H1 (cell line): ENCODE data around the gene RHOBTB1. TPM values are rescaled to one million over a fixed set of nuclear protein-coding genes. Genes with fewer than 3 reads are reported as not detected.

Source experiments
- CTCF ChIA-PET: fragments of 300-600 bp; sonication (Branson Sonifier 250); formaldehyde crosslinking; loops from one replicate; lab custom pipeline; 2021; ENCODE audit not compliant: partially characterized antibody; lab: Charles Lee
- POLR2A ChIA-PET: fragments of 300-600 bp; sonication (Branson Sonifier 250); formaldehyde crosslinking; loops from one replicate; lab custom pipeline; 2021; ENCODE audit warnings: inconsistent platforms; ENCODE audit not compliant: partially characterized antibody; lab: Charles Lee
- DNase-seq, 2 experiments: peaks; one replicate each; pipeline versions ENCODE4 v3.0.0 to v3.0.0-alpha.2; 2010 to 2022; ENCODE audit warnings: low spot score in 2 of 2, low read depth in 1 of 2, mixed read lengths in 1 of 2
- FAIRE-seq: peaks from 2 replicates; lab custom pipeline; 2011; peaks lifted over from hg19 to GRCh38; lab: Jason Lieb, UNC
- H2AFZ ChIP-seq: 2 replicates; pipeline ENCODE4 v1.8.1; 2012; ENCODE audit warnings: low read length, inconsistent platforms
- H2AK5ac ChIP-seq: 2 replicates; pipeline ENCODE4 v1.6.1; 2013; ENCODE audit warnings: low read depth, low read length
- H2BK120ac ChIP-seq: replicated peaks from 2 replicates; pipeline ENCODE3; 2013; ENCODE audit warnings: low read depth, low read length, inconsistent platforms
- H2BK12ac ChIP-seq: 2 replicates; pipeline ENCODE4 v1.6.1; 2013; ENCODE audit warnings: low read depth, low read length
- H2BK15ac ChIP-seq: 2 replicates; pipeline ENCODE4 v1.6.1; 2013; ENCODE audit warnings: low read length
- H2BK20ac ChIP-seq: 2 replicates; pipeline ENCODE4 v1.6.1; 2013; ENCODE audit warnings: low read length
- H2BK5ac ChIP-seq: 2 replicates; pipeline ENCODE4 v1.6.1; 2013; ENCODE audit warnings: low read depth, low read length
- H3K14ac ChIP-seq: 2 replicates; pipeline ENCODE4 v1.6.1; 2013; ENCODE audit warnings: inconsistent platforms; ENCODE audit not compliant: insufficient read length
- H3K18ac ChIP-seq: 2 replicates; pipeline ENCODE4 v1.6.1; 2013; ENCODE audit warnings: low read length; ENCODE audit errors: extremely low read depth
- H3K23ac ChIP-seq: 2 replicates; pipeline ENCODE4 v1.6.1; 2013; ENCODE audit warnings: inconsistent platforms; ENCODE audit not compliant: insufficient read length
- H3K23me2 ChIP-seq: 2 replicates; pipeline ENCODE4 v1.6.1; 2013; ENCODE audit warnings: low read depth, low read length
- H3K27ac ChIP-seq: 2 replicates; pipeline ENCODE4 v1.6.1; 2011; ENCODE audit warnings: low read depth, low read length, inconsistent platforms
- H3K27me3 ChIP-seq, 4 experiments: replicated peaks in 1 of 4; 1 replicate in 1 of 4; 2 replicates in 3 of 4; pipeline versions ENCODE4 v1.6.1 to v1.8.1; 2011 to 2013; ENCODE audit warnings: low read length in 3 of 4, mild to moderate bottlenecking in 3 of 4, inconsistent platforms in 2 of 4, mixed read lengths in 2 of 4, moderate library complexity in 1 of 4; ENCODE audit not compliant: control insufficient read depth in 3 of 4, insufficient read depth in 3 of 4; ENCODE audit errors: extremely low read depth in 1 of 4
- H3K36me3 ChIP-seq, 4 experiments: 2 replicates each; pipeline versions ENCODE4 v1.6.1 to v1.8.1; 2011 to 2013; ENCODE audit warnings: mild to moderate bottlenecking in 4 of 4, low read length in 3 of 4, moderate library complexity in 2 of 4, control low read depth in 1 of 4, inconsistent platforms in 1 of 4; ENCODE audit not compliant: insufficient read depth in 4 of 4, control insufficient read depth in 2 of 4
- H3K4ac ChIP-seq: replicated peaks from 2 replicates; pipeline ENCODE3; 2013; ENCODE audit warnings: low read length, low read depth, mixed read lengths, inconsistent platforms; ENCODE audit not compliant: insufficient read length
- H3K4me1 ChIP-seq, 4 experiments: replicated peaks in 1 of 4; 1 replicate in 1 of 4; 2 replicates in 3 of 4; pipeline versions ENCODE4 v1.6.1 to v1.8.1; 2011 to 2013; ENCODE audit warnings: low read length in 3 of 4, inconsistent platforms in 2 of 4, mixed read lengths in 1 of 4; ENCODE audit not compliant: insufficient read depth in 4 of 4, control insufficient read depth in 3 of 4
- H3K4me2 ChIP-seq, 2 experiments: 2 replicates each; pipeline versions ENCODE4 v1.6.1 to v1.8.1; 2011 to 2013; ENCODE audit warnings: low read depth in 2 of 2, low read length in 2 of 2, control low read depth in 1 of 2, inconsistent platforms in 1 of 2, mild to moderate bottlenecking in 1 of 2; ENCODE audit not compliant: insufficient read depth in 1 of 2
- H3K4me3 ChIP-seq, 4 experiments: fragments of 200-600, 300-600 bp in 1 of 4; sonication (generic), shearing (Covaris generic), sonication (Bioruptor Twin) in 1 of 4; 2 replicates each; pipeline versions ENCODE4 v1.5.1 to v1.8.1; 2011 to 2016; ENCODE audit warnings: low read length in 4 of 4, low read depth in 3 of 4, control low read depth in 2 of 4, inconsistent platforms in 2 of 4, mild to moderate bottlenecking in 2 of 4, mixed read lengths in 1 of 4, moderate library complexity in 1 of 4; ENCODE audit not compliant: insufficient read depth in 2 of 4; ENCODE audit errors: extremely low read depth in 1 of 4
- H3K56ac ChIP-seq: replicated peaks from 2 replicates; pipeline ENCODE3; 2013; ENCODE audit warnings: low read depth, mild to moderate bottlenecking, mixed read lengths, low read length, inconsistent platforms; ENCODE audit not compliant: insufficient read length
- H3K79me1 ChIP-seq: 2 replicates; pipeline ENCODE4 v1.6.1; 2013; ENCODE audit warnings: low read depth, low read length, control low read depth
- H3K79me2 ChIP-seq, 2 experiments: 2 replicates each; pipeline versions ENCODE4 v1.6.1 to v1.8.1; 2012 to 2013; ENCODE audit warnings: low read length in 2 of 2, mild to moderate bottlenecking in 2 of 2, inconsistent platforms in 1 of 2; ENCODE audit not compliant: insufficient read depth in 2 of 2, control insufficient read depth in 1 of 2
- H3K9ac ChIP-seq, 4 experiments: replicated peaks in 1 of 4; 1 replicate in 1 of 4; 2 replicates in 3 of 4; pipeline versions ENCODE4 v1.6.1 to v1.8.1; 2011 to 2013; ENCODE audit warnings: low read depth in 3 of 4, low read length in 3 of 4, control low read depth in 2 of 4, mild to moderate bottlenecking in 2 of 4, moderate library complexity in 2 of 4, inconsistent platforms in 1 of 4; ENCODE audit errors: extremely low read depth in 1 of 4
- H3K9me3 ChIP-seq, 2 experiments: 2 replicates each; pipeline versions ENCODE4 v1.6.1 to v1.8.1; 2012 to 2013; ENCODE audit warnings: mild to moderate bottlenecking in 2 of 2, moderate library complexity in 2 of 2, control low read depth in 1 of 2, inconsistent platforms in 1 of 2, low read depth in 1 of 2, low read length in 1 of 2, mixed read lengths in 1 of 2; ENCODE audit not compliant: insufficient read depth in 2 of 2
- H4K20me1 ChIP-seq, 2 experiments: replicated peaks in 1 of 2; 2 replicates each; pipeline versions ENCODE3 to v1.8.1; 2011 to 2013; ENCODE audit warnings: inconsistent platforms in 2 of 2, low read length in 2 of 2, mild to moderate bottlenecking in 1 of 2; ENCODE audit not compliant: insufficient read depth in 2 of 2, control insufficient read depth in 1 of 2
- H4K5ac ChIP-seq: 2 replicates; pipeline ENCODE4 v1.6.1; 2013; ENCODE audit warnings: low read length, low read depth, mixed read lengths, inconsistent platforms; ENCODE audit not compliant: insufficient read length
- H4K8ac ChIP-seq: 2 replicates; pipeline ENCODE4 v1.8.0; 2013; ENCODE audit warnings: mild to moderate bottlenecking, moderate library complexity, low read length, inconsistent platforms; ENCODE audit not compliant: insufficient read depth; ENCODE audit errors: extremely low read depth
- H4K91ac ChIP-seq: replicated peaks from 2 replicates; pipeline ENCODE3; 2013; ENCODE audit warnings: low read length, mixed read lengths, inconsistent platforms; ENCODE audit not compliant: insufficient read length
- CBX8 ChIP-seq: fragments of 300-800, 300-1000 bp; sonication (generic); IDR thresholded peaks from 2 replicates; pipeline ENCODE4 v1.7.1; 2016; ENCODE audit warnings: low read depth, low read length, borderline replicate concordance
- CHD2 ChIP-seq: IDR thresholded peaks from 2 replicates; pipeline ENCODE4 v1.6.1; 2012; ENCODE audit warnings: low read length, improper control_type of control experiment
- CREB1 ChIP-seq: IDR thresholded peaks from 2 replicates; pipeline ENCODE4 v1.6.1; 2012; ENCODE audit warnings: inconsistent platforms
- CTBP2 ChIP-seq: IDR thresholded peaks from 2 replicates; pipeline ENCODE4 v1.7.0; 2011; ENCODE audit warnings: borderline replicate concordance, mild to moderate bottlenecking, moderate library complexity, mixed read lengths, low read length; ENCODE audit not compliant: insufficient read depth, insufficient read length
- EZH2 ChIP-seq: fragments of 200-600 bp; sonication (generic); IDR thresholded peaks from 2 replicates; pipeline ENCODE4 v1.7.1; 2012; ENCODE audit warnings: low read depth, mild to moderate bottlenecking, moderate library complexity, low read length, inconsistent platforms; ENCODE audit not compliant: severe bottlenecking
- GABPA ChIP-seq: IDR thresholded peaks from 2 replicates; pipeline ENCODE4 v1.6.1; 2011; ENCODE audit warnings: mild to moderate bottlenecking, low read length, moderate library complexity, borderline replicate concordance; ENCODE audit not compliant: insufficient read depth
- HDAC6 ChIP-seq: IDR thresholded peaks from one replicate; pipeline ENCODE4 v1.7.1; 2012; ENCODE audit warnings: low read depth, mild to moderate bottlenecking, inconsistent platforms, low read length, moderate library complexity
- KDM5A ChIP-seq: fragments of 200-600 bp; IDR thresholded peaks from 2 replicates; pipeline ENCODE4 v1.7.1; 2012; ENCODE audit warnings: mild to moderate bottlenecking, low read length, inconsistent platforms, mixed read lengths
- SUZ12 ChIP-seq: fragments of 200-600 bp; sonication (generic); IDR thresholded peaks from 2 replicates; pipeline ENCODE4 v1.6.1; 2012; ENCODE audit warnings: mild to moderate bottlenecking, inconsistent platforms, low read length, moderate library complexity, mixed read lengths
- TBP ChIP-seq: IDR thresholded peaks from 2 replicates; pipeline ENCODE4 v1.6.1; 2011; ENCODE audit warnings: low read depth, low read length, improper control_type of control experiment
- TEAD4 ChIP-seq: IDR thresholded peaks from 2 replicates; pipeline ENCODE4 v1.6.1; 2012; ENCODE audit warnings: low read depth, low read length, inconsistent platforms, mixed read lengths
- WGBS, 2 experiments: shearing (Covaris generic) in 1 of 2; methylation state at CpG; one replicate each; pipeline versions ENCODE4 v1.1.6 to v1.1.7; 2013 to 2015; ENCODE audit warnings: low lambda C conversion rate in 2 of 2, mixed read lengths in 2 of 2, inconsistent platforms in 1 of 2, low coverage in 1 of 2, missing lambda C conversion rate in 1 of 2; ENCODE audit not compliant: insufficient replicate concordance in 2 of 2, insufficient coverage in 1 of 2, insufficient read length in 1 of 2; ENCODE audit errors: extremely low coverage in 1 of 2, missing lambda C conversion rate in 1 of 2; 5-methylcytosine and 5-hydroxymethylcytosine counted together
- polyA plus RNA-seq, 7 experiments: library from polyadenylated mRNA; depleted of rRNA in 3 of 7; stranded (reverse) in 5 of 7; unstranded in 2 of 7; fragments of >200 nt in 5 of 7; fragments of 200-250 nt in 2 of 7; gene quantifications; 1 replicate in 5 of 7; 2 replicates in 1 of 7; 4 replicates in 1 of 7; pipeline versions ENCODE4 v1.2.1 to v1.2.3, GENCODE V29; 2011 to 2013; ENCODE audit warnings: missing spikeins in 2 of 7, mixed read lengths in 2 of 7
- total RNA-seq: library from RNA; stranded (reverse); fragmentation: NEBNext Ultra II Directional; extraction: Animal tissue kit (Norgen Biotek cat#: 25700); gene quantifications from 2 replicates; pipeline ENCODE4 v1.2.1, GENCODE V29; 2021

RHOBTB1 gene
- total and polyA plus RNA-seq, 2 of the 8 experiments (the other 6 are each of a cell fraction or from before 2014, with no cell fraction given), result 6.1 to 7.4 TPM

- Histone ChIP-seq H4K5ac (no peak overlapping the region), H3K4ac (no peak overlapping the region), H3K4me2 (no peak overlapping the region), H4K91ac (no peak overlapping the region), H3K9me3 (no peaks in the 10 kb centered on the region), H3K27ac (no peak overlapping the region), H3K4me3 (no peak overlapping the region), H3K56ac (no peak overlapping the region), H2BK5ac (no peak overlapping the region), H2BK12ac (no peak overlapping the region), H2BK15ac (no peak overlapping the region), H3K4me1 (no peaks in the 10 kb centered on the region), H4K8ac (no peak overlapping the region), H3K79me1 (no peaks in the 10 kb centered on the region), H2AK5ac (no peak overlapping the region), H3K79me2 (no peaks in the 10 kb centered on the region), H3K23me2 (no peaks in the 10 kb centered on the region), H3K36me3 (no peaks in the 10 kb centered on the region), H2BK20ac (no peak overlapping the region), H2AFZ (no peak overlapping the region), H2BK120ac (no peak overlapping the region), H3K23ac (no peak overlapping the region), H3K14ac (no peak overlapping the region), H3K27me3 (no peaks in the 10 kb centered on the region), H3K9ac (no peak overlapping the region), H4K20me1 (no peaks in the 10 kb centered on the region), H3K18ac (no peak overlapping the region)
- WGBS, 2 experiments, result 87% methylated on average over 2 of the region's 2 CpGs; no CpG with 5 or more reads in 1 of the 2 experiments
- DNase-seq (no peak), FAIRE-seq (no peak)
- POLR2A ChIA-PET, result no interaction called here
- TF ChIP-seq CTBP2 (no peak), EZH2 (no peak), HDAC6 (no peak), TBP (no peak), GABPA (no peak), SUZ12 (no peak), CREB1 (no peak), CHD2 (no peak), KDM5A (no peak), CBX8 (no peak), TEAD4 (no peak)
- CTCF ChIA-PET, result interaction anchor here (0.7 kb wide), 2 partner anchors 13 to 60 kb away, joined by 3 read pairs; no protein-coding TSS in a partner anchor
Observed at GRCh38 chr10:60919551-60919950, 24.4 kb downstream of the RHOBTB1 start.
